SK-N-SH (cell line): ENCODE results near the gene ZNF264. TPM values are rescaled to one million over a fixed set of nuclear protein-coding genes. Genes with fewer than 3 reads are reported as not detected.

Source experiments
- CTCF ChIA-PET: fragments of 300-600, 350-600 bp; formaldehyde crosslinking; extraction: SDS; loops from one replicate; lab custom pipeline; 2021; lab: Yijun Ruan, JAX
- POLR2A ChIA-PET: fragments of 350-600 bp; sonication (Branson Sonifier 250); formaldehyde crosslinking; extraction: SDS; loops from one replicate; lab custom pipeline; 2020; ENCODE audit warnings: antibody characterized with exemption, inconsistent platforms; lab: Yijun Ruan, JAX
- DNase-seq: peaks from one replicate; pipeline ENCODE4 v3.0.0; 2012
- H2AFZ ChIP-seq: fragments of 200-600 bp; sonication (generic); 2 replicates; pipeline ENCODE4 v1.8.1; 2016; ENCODE audit warnings: antibody characterized with exemption, mild to moderate bottlenecking, low read depth
- H3F3A ChIP-seq: fragments of 200-600 bp; sonication (generic); replicated peaks from 2 replicates; pipeline ENCODE3; 2016; ENCODE audit warnings: antibody characterized with exemption, mild to moderate bottlenecking; ENCODE audit not compliant: insufficient read depth
- H3K27ac ChIP-seq, 2 experiments: fragments of 200-500 bp in 1 of 2; fragments of 200-600 bp in 1 of 2; sonication (Bioruptor generic) in 1 of 2; sonication (generic), shearing (Covaris generic) in 1 of 2; 2 replicates each; pipeline versions ENCODE4 v1.5.1 to v1.6.1; 2014 to 2016; ENCODE audit warnings: low read depth in 2 of 2, inconsistent platforms in 1 of 2, low read length in 1 of 2, mild to moderate bottlenecking in 1 of 2, mixed read lengths in 1 of 2
- H3K27me3 ChIP-seq: fragments of 200-600 bp; sonication (generic), shearing (Covaris generic); 2 replicates; pipeline ENCODE4 v1.6.1; 2016; ENCODE audit warnings: mixed run types; ENCODE audit not compliant: insufficient read depth
- H3K36me3 ChIP-seq, 2 experiments: fragments of 200-500 bp in 1 of 2; fragments of 200-600 bp in 1 of 2; sonication (Bioruptor generic) in 1 of 2; sonication (generic) in 1 of 2; replicated peaks in 1 of 2; 2 replicates each; pipeline versions ENCODE3 to v1.5.1; 2014 to 2016; ENCODE audit warnings: low read length in 1 of 2, mild to moderate bottlenecking in 1 of 2; ENCODE audit not compliant: insufficient read depth in 2 of 2, control insufficient read depth in 1 of 2
- H3K4me1 ChIP-seq, 2 experiments: fragments of 200-500 bp in 1 of 2; fragments of 200-600 bp in 1 of 2; sonication (Bioruptor generic) in 1 of 2; sonication (generic), shearing (Covaris generic) in 1 of 2; 2 replicates each; pipeline versions ENCODE4 v1.5.1 to v1.6.1; 2014 to 2016; ENCODE audit warnings: low read depth in 1 of 2, low read length in 1 of 2, mixed run types in 1 of 2; ENCODE audit not compliant: insufficient read depth in 2 of 2, control insufficient read depth in 1 of 2
- H3K4me2 ChIP-seq: fragments of 200-600 bp; sonication (generic), shearing (Covaris generic); 2 replicates; pipeline ENCODE4 v1.6.1; 2017; ENCODE audit warnings: mixed run types
- H3K4me3 ChIP-seq, 2 experiments: fragments of 200-500 bp in 1 of 2; fragments of 200-600 bp in 1 of 2; sonication (Bioruptor generic) in 1 of 2; sonication (generic), shearing (Covaris generic) in 1 of 2; 2 replicates each; pipeline versions ENCODE4 v1.5.1 to v1.8.1; 2014 to 2016; ENCODE audit warnings: low read depth in 2 of 2, inconsistent platforms in 1 of 2, low read length in 1 of 2, mild to moderate bottlenecking in 1 of 2, mixed read lengths in 1 of 2, moderate library complexity in 1 of 2
- H3K79me2 ChIP-seq: fragments of 200-600 bp; sonication (generic); 2 replicates; pipeline ENCODE4 v1.8.1; 2017; ENCODE audit warnings: mild to moderate bottlenecking; ENCODE audit not compliant: insufficient read depth
- H3K9ac ChIP-seq: fragments of 200-600 bp; sonication (generic); 2 replicates; pipeline ENCODE4 v1.6.1; 2017; ENCODE audit warnings: mixed run types
- H3K9me2 ChIP-seq: fragments of 200-600 bp; sonication (generic); 2 replicates; pipeline ENCODE4 v1.6.1; 2017; ENCODE audit warnings: mixed run types
- H3K9me3 ChIP-seq: fragments of 200-600 bp; sonication (generic); 2 replicates; pipeline ENCODE4 v1.6.1; 2017; ENCODE audit warnings: mixed run types, mild to moderate bottlenecking, moderate library complexity
- H4K20me1 ChIP-seq: fragments of 200-600 bp; sonication (generic); 2 replicates; pipeline ENCODE4 v1.6.1; 2017; ENCODE audit warnings: mild to moderate bottlenecking, mixed run types; ENCODE audit not compliant: insufficient read depth
- CHD2 ChIP-seq: fragments of 150-350 bp; IDR thresholded peaks from 2 replicates; pipeline ENCODE4 v1.6.1; 2018; ENCODE audit warnings: low read length; ENCODE audit not compliant: partially characterized antibody
- CTCF ChIP-seq: fragments of 200-600 bp; sonication (generic); IDR thresholded peaks from 2 replicates; pipeline ENCODE4 v1.6.1; 2017; ENCODE audit warnings: antibody characterized with exemption, mild to moderate bottlenecking, moderate library complexity
- ELF1 ChIP-seq: IDR thresholded peaks from 2 replicates; pipeline ENCODE4 v1.4.0; 2012
- EZH2phosphoT487 ChIP-seq: fragments of 200-600 bp; sonication (generic); IDR thresholded peaks from 2 replicates; pipeline ENCODE4 v1.6.1; 2017; ENCODE audit warnings: low read depth, mixed run types, mild to moderate bottlenecking, antibody characterized with exemption, moderate library complexity, borderline replicate concordance
- FOSL2 ChIP-seq: IDR thresholded peaks from 2 replicates; pipeline ENCODE4 v1.4.0; 2012; ENCODE audit warnings: low read depth, mild to moderate bottlenecking, moderate library complexity, borderline replicate concordance
- FOXJ3 ChIP-seq: sonication (generic); formaldehyde crosslinking; IDR thresholded peaks from 2 replicates; pipeline ENCODE4 v1.5.1; 2020; ENCODE audit warnings: mild to moderate bottlenecking, missing genetic modification reagents
- GABPA ChIP-seq: IDR thresholded peaks from 2 replicates; pipeline ENCODE4 v1.4.0; 2012; ENCODE audit warnings: low read depth, mild to moderate bottlenecking
- JUND ChIP-seq: IDR thresholded peaks from 2 replicates; pipeline ENCODE4 v1.4.0; 2012
- MEF2A ChIP-seq: IDR thresholded peaks from 2 replicates; pipeline ENCODE4 v1.4.0; 2012; ENCODE audit warnings: low read depth, borderline replicate concordance
- MXI1 ChIP-seq: IDR thresholded peaks from 2 replicates; pipeline ENCODE4 v1.6.1; 2012; ENCODE audit warnings: mild to moderate bottlenecking, low read depth, low read length, improper control_type of control experiment
- NFIC ChIP-seq: IDR thresholded peaks from 2 replicates; pipeline ENCODE4 v1.4.0; 2012; ENCODE audit warnings: borderline replicate concordance
- NRF1 ChIP-seq: IDR thresholded peaks from 2 replicates; pipeline ENCODE4 v1.6.1; 2012; ENCODE audit warnings: low read depth, mild to moderate bottlenecking, low read length
- RAD21 ChIP-seq: IDR thresholded peaks from 2 replicates; pipeline ENCODE4 v1.6.1; 2012; ENCODE audit warnings: mild to moderate bottlenecking, low read length
- REST ChIP-seq: IDR thresholded peaks from 2 replicates; pipeline ENCODE4 v1.6.1; 2012; ENCODE audit warnings: mild to moderate bottlenecking, low read depth, low read length, moderate library complexity
- RFX5 ChIP-seq: IDR thresholded peaks from 2 replicates; pipeline ENCODE4 v1.6.1; 2012; ENCODE audit warnings: mild to moderate bottlenecking, improper control_type of control experiment, low read length
- SMC3 ChIP-seq: IDR thresholded peaks from 2 replicates; pipeline ENCODE4 v1.6.1; 2012; ENCODE audit warnings: low read depth, low read length, improper control_type of control experiment
- TCF12 ChIP-seq: IDR thresholded peaks from 2 replicates; pipeline ENCODE4 v1.4.0; 2012
- TEAD4 ChIP-seq: IDR thresholded peaks from 2 replicates; pipeline ENCODE4 v1.4.0; 2012; ENCODE audit warnings: mild to moderate bottlenecking, borderline replicate concordance; ENCODE audit not compliant: insufficient read depth
- USF1 ChIP-seq: IDR thresholded peaks from 2 replicates; pipeline ENCODE4 v1.4.0; 2012; ENCODE audit warnings: low read depth, borderline replicate concordance
- YY1 ChIP-seq: IDR thresholded peaks from 2 replicates; pipeline ENCODE4 v1.4.0; 2012; ENCODE audit warnings: low read depth, mild to moderate bottlenecking
- WGBS: methylation state at CpG from one replicate; pipeline ENCODE4 v1.1.6; 2017; ENCODE audit warnings: low lambda C conversion rate; 5-methylcytosine and 5-hydroxymethylcytosine counted together
- polyA plus RNA-seq, 3 experiments: library from polyadenylated mRNA; depleted of rRNA; stranded (reverse); fragments of >200 nt; gene quantifications; 2 replicates each; pipeline ENCODE4 v1.2.3, GENCODE V29; 2012
- TF ChIP-seq, protein P1 (sequence below): fragments of 150-350 bp; IDR thresholded peaks from 2 replicates; pipeline ENCODE4 v1.6.1; 2017; ENCODE audit warnings: antibody characterized with exemption, low read length, low read depth, borderline replicate concordance

Gene ZNF264
- polyA plus RNA-seq, 1 of the 3 experiments (the other 2 are of a cell fraction), result 8.8 TPM

- Histone ChIP-seq H3F3A (peaks cover 13% of the 10 kb centered on the region), H3K79me2 (peaks cover 74% of the 10 kb centered on the region)
Observed at GRCh38 chr19:57212109-57212508, 20.8 kb downstream of the ZNF264 start.

DNA sequence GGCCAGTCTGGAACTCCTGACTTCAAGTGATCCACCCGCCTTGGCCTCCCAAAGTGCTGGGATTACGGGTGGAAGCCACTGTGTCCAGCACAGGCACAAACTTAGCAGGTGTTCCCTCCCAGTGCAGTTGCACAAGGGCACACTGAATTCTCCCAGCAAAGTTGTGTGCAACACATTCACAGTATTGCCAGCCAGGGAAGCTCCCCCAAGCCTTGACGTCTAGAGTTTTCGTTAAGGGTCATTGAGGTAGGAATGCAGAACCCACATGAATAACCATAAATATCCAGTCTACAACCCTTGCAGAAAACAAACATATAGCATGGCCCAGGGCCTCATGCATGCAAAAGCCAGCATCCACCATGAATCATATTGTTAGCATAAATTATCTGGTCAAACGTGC, 36.2 kb downstream of the ZNF264 start:
- Histone ChIP-seq H3F3A (no peaks in the 10 kb centered on the region), H3K9ac (no peak overlapping the region), H4K20me1 (no peaks in the 10 kb centered on the region), H3K9me2 (no peaks in the 10 kb centered on the region), H3K27me3 (no peaks in the 10 kb centered on the region), H3K4me1 (no peaks in the 10 kb centered on the region), H3K27ac (no peak overlapping the region), H3K4me3 (no peak overlapping the region), H3K36me3 (no peaks in the 10 kb centered on the region), H3K79me2 (no peaks in the 10 kb centered on the region), H3K9me3 (no peaks in the 10 kb centered on the region), H3K4me2 (no peak overlapping the region), H2AFZ (no peak overlapping the region)
- CTCF ChIA-PET, result no interaction called here
- POLR2A ChIA-PET, result no interaction called here
- DNase-seq, result no peak
- WGBS, result 69% methylated on average over 5 of the region's 5 CpGs
- TF ChIP-seq SMC3 (no peak), ELF1 (no peak), TCF12 (no peak), TEAD4 (no peak), FOSL2 (no peak), YY1 (no peak), EZH2phosphoT487 (no peak), NRF1 (no peak), REST (no peak), FOXJ3 (no peak)

More at GRCh38 chr19:57212109-57212508, 20.8 kb downstream of the ZNF264 start:
- no peaks in the 10 kb centered on the region for H3K4me1 ChIP-seq
- no peak overlapping the region for H3K27ac ChIP-seq
- no peak overlapping the region for H2AFZ ChIP-seq
- H3K4me2 ChIP-seq, result no peak overlapping the region
- WGBS, result 95% methylated on average over 7 of the region's 7 CpGs
- CTCF ChIA-PET, result no interaction called here
- H3K9me2 ChIP-seq, result no peaks in the 10 kb centered on the region
- peaks cover 8% of the 10 kb centered on the region; the same call in 1 of the 2 replicates for H4K20me1 ChIP-seq
- H3K4me3 ChIP-seq, result no peak overlapping the region
- no peaks in the 10 kb centered on the region for H3K9me3 ChIP-seq
- no peaks in the 10 kb centered on the region for H3K27me3 ChIP-seq
- no peak overlapping the region for H3K9ac ChIP-seq
- POLR2A ChIA-PET, result no interaction called here
- H3K36me3 ChIP-seq, result peaks cover 69 to 93% of the 10 kb centered on the region in 2 experiments
- TF ChIP-seq YY1, result no peak
- no peak for TF ChIP-seq USF1
- TF ChIP-seq MEF2A, result no peak
- TF ChIP-seq FOSL2, result no peak
- TF ChIP-seq, protein P1, sequence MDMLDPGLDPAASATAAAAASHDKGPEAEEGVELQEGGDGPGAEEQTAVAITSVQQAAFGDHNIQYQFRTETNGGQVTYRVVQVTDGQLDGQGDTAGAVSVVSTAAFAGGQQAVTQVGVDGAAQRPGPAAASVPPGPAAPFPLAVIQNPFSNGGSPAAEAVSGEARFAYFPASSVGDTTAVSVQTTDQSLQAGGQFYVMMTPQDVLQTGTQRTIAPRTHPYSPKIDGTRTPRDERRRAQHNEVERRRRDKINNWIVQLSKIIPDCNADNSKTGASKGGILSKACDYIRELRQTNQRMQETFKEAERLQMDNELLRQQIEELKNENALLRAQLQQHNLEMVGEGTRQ, result no peak
- no peak for TF ChIP-seq JUND
- TF ChIP-seq TCF12, result no peak
- no peak for TF ChIP-seq NRF1
- TF ChIP-seq CTCF, result no peak
- no peak for TF ChIP-seq NFIC
- TF ChIP-seq RAD21, result no peak
- TF ChIP-seq TEAD4, result no peak
- no peak for TF ChIP-seq MXI1
- no peak for TF ChIP-seq RFX5
- no peak for TF ChIP-seq CHD2
- no peak for TF ChIP-seq GABPA
- no peak for TF ChIP-seq SMC3
- TF ChIP-seq, all 33 proteins: peak for 0
- no peak for DNase-seq
